Measurements from ENCODE around the gene SMTN. TPM values are rescaled to one million over a fixed set of nuclear protein-coding genes. Genes with fewer than 3 reads are reported as not detected.
A peak's percentile ranks its signal among the peaks of the same experiment; 100 is the strongest.
"Not testable (repeated sequence)": the region's sequence is repeated elsewhere in the genome, so short reads cannot be mapped to it uniquely, and the experiment has no call there.

Gene SMTN
- total RNA-seq, 5 donors from 2014 or later (not counting 1 experiment from before 2014, with no cell fraction given) = 2.6 to 10.1 (median 3.8) TPM

- Mint-ChIP-seq H3K27ac (peak overlapping the region; percentile 78 to 93), H3K4me1 (peaks cover 22 to 28% (median 26%) of the 10 kb centered on the region in 3 donors), H3K4me3 (peak overlapping the region; percentile 88 to 98 (median 96)), H3K36me3 (no peaks in the 10 kb centered on the region), H3K27me3 (peaks cover 0 to 3% of the 10 kb centered on the region in 2 donors), H3K9me3 (no peaks in the 10 kb centered on the region)
- 87% methylated on average over 9 of the region's 14 CpGs for WGBS (ENCODE audit: insufficient coverage)
- H3K4me3 ChIP-seq (ENCODE audit: control insufficient read depth in 1 of 2, extremely low read depth in 1 of 2, low read length in 1 of 2) = peak overlapping the region; percentile 67 to 89
- H3K4me1 ChIP-seq (ENCODE audit: control insufficient read depth in 1 of 2, extremely low read depth in 1 of 2, insufficient read depth in 2 of 2, low read length in 2 of 2) = peaks cover 7 to 30% of the 10 kb centered on the region in 2 experiments
- ATAC-seq (replicated peaks in 1 of 4) (no peak), DNase-seq (no peak)
- H3K36me3 ChIP-seq (ENCODE audit: control insufficient read depth in 2 of 2, extremely low read depth in 1 of 2, insufficient read depth in 1 of 2, low read length in 1 of 2) = no peaks in the 10 kb centered on the region
- no peaks in the 10 kb centered on the region for H3K27me3 ChIP-seq (replicated peaks in 1 of 2; ENCODE audit: control insufficient read depth in 2 of 2, extremely low read depth in 1 of 2, insufficient read depth in 2 of 2, low read length in 1 of 2)
- H3K9me3 ChIP-seq = no peaks in the 10 kb centered on the region
- POLR2A ChIA-PET = no interaction called here
- H3K27ac ChIP-seq (ENCODE audit: low read length) = peak overlapping the region; percentile 63
- CTCF ChIA-PET = interaction anchor here in 1 of 2 donors (0.5 to 1.5 kb wide), 3 partner anchors 53 to 472 kb away, joined by 4 to 7 read pairs (median 7); partner anchors contain the start of gene RNF185
These were observed 25.6 kb downstream of the SMTN start for GRCh38 chr22:31106731-31107177.

GRCh38 chr22:31107178-31107893 is 26.2 kb downstream of the SMTN start, which contains the start of gene SELENOM:
Gene SELENOM (minus strand): TSS chr22:31107568. CDS start chr22:31107505, 63 bp downstream.
- peaks cover 22 to 28% (median 26%) of the 10 kb centered on the region in 3 donors for H3K4me1 Mint-ChIP-seq
- peak within 1 kb of the TSS; percentile 88 to 98 (median 96) for H3K4me3 Mint-ChIP-seq
- peak within 1 kb of the TSS; percentile 63 for H3K27ac ChIP-seq (ENCODE audit: low read length)
- H3K9me3 Mint-ChIP-seq = no peaks in the 10 kb centered on the region
- H3K36me3 Mint-ChIP-seq = no peaks in the 10 kb centered on the region
- H3K9me3 ChIP-seq = no peaks in the 10 kb centered on the region
- no peaks in the 10 kb centered on the region for H3K27me3 ChIP-seq (replicated peaks in 1 of 2; ENCODE audit: control insufficient read depth in 2 of 2, extremely low read depth in 1 of 2, insufficient read depth in 2 of 2, low read length in 1 of 2)
- peaks cover 0 to 3% of the 10 kb centered on the region in 2 donors for H3K27me3 Mint-ChIP-seq
- H3K36me3 ChIP-seq (ENCODE audit: control insufficient read depth in 2 of 2, extremely low read depth in 1 of 2, insufficient read depth in 1 of 2, low read length in 1 of 2) = no peaks in the 10 kb centered on the region
- WGBS (ENCODE audit: insufficient coverage) = 6% methylated on average over 65 of the region's 67 CpGs
- ChIA-PET POLR2A (no interaction called here), CTCF (interaction anchor here (0.5 to 1.9 kb wide), 8 partner anchors 22 to 725 kb away, joined by 3 to 7 read pairs (median 4); partner anchors contain the start of gene RNF185 (in 1 of the 2))
- peak within 1 kb of the TSS; percentile 79 to 89 for H3K4me3 ChIP-seq (ENCODE audit: control insufficient read depth in 1 of 2, extremely low read depth in 1 of 2, low read length in 1 of 2)
- ATAC-seq (replicated peaks in 1 of 4) (peak; percentile 91 to 94 (median 94)), DNase-seq (peak; percentile 67 to 93 (median 80))
- peaks cover 7 to 30% of the 10 kb centered on the region in 2 experiments for H3K4me1 ChIP-seq (ENCODE audit: control insufficient read depth in 1 of 2, extremely low read depth in 1 of 2, insufficient read depth in 2 of 2, low read length in 2 of 2)
- H3K27ac Mint-ChIP-seq = peak within 1 kb of the TSS; percentile 90 to 93

- Mint-ChIP-seq H3K27ac (peak overlapping the region; percentile 90 to 93), H3K9me3 (no peaks in the 10 kb centered on the region), H3K27me3 (peaks cover 0 to 3% of the 10 kb centered on the region in 2 donors), H3K4me1 (peaks cover 22 to 28% (median 26%) of the 10 kb centered on the region in 3 donors), H3K36me3 (no peaks in the 10 kb centered on the region), H3K4me3 (peak overlapping the region; percentile 88 to 98 (median 96))
- ATAC-seq (replicated peaks in 1 of 4) (peak; percentile 15 to 29 (median 21)), DNase-seq (no peak)
- Histone ChIP-seq H3K4me3 (ENCODE audit: control insufficient read depth in 1 of 2, extremely low read depth in 1 of 2, low read length in 1 of 2) (peak overlapping the region; percentile 79 to 89), H3K27me3 (replicated peaks in 1 of 2; ENCODE audit: control insufficient read depth in 2 of 2, extremely low read depth in 1 of 2, insufficient read depth in 2 of 2, low read length in 1 of 2) (no peaks in the 10 kb centered on the region), H3K36me3 (ENCODE audit: control insufficient read depth in 2 of 2, extremely low read depth in 1 of 2, insufficient read depth in 1 of 2, low read length in 1 of 2) (no peaks in the 10 kb centered on the region), H3K27ac (ENCODE audit: low read length) (no peak overlapping the region), H3K9me3 (no peaks in the 10 kb centered on the region), H3K4me1 (ENCODE audit: control insufficient read depth in 1 of 2, extremely low read depth in 1 of 2, insufficient read depth in 2 of 2, low read length in 2 of 2) (peaks cover 7 to 30% of the 10 kb centered on the region in 2 experiments)
- ChIA-PET CTCF (interaction anchor here (0.5 to 1.9 kb wide), 6 partner anchors 23 to 466 kb away, joined by 3 to 7 read pairs (median 6); partner anchors contain the start of gene RNF185 (in 1 of the 2)), POLR2A (no interaction called here)
- WGBS (ENCODE audit: insufficient coverage) = 0% methylated on average over 2 of the region's 5 CpGs
These were observed 26.7 kb downstream of the SMTN start for GRCh38 chr22:31107894-31108218.

- H3K4me3 ChIP-seq (ENCODE audit: control insufficient read depth in 1 of 2, extremely low read depth in 1 of 2, low read length in 1 of 2); POLR2A ChIA-PET; H3K9me3 ChIP-seq; H3K9me3 Mint-ChIP-seq; H3K27me3 Mint-ChIP-seq; H3K4me1 Mint-ChIP-seq; H3K27ac ChIP-seq (ENCODE audit: low read length); H3K36me3 Mint-ChIP-seq; H3K36me3 ChIP-seq (ENCODE audit: control insufficient read depth in 2 of 2, extremely low read depth in 1 of 2, insufficient read depth in 1 of 2, low read length in 1 of 2); H3K4me1 ChIP-seq (ENCODE audit: control insufficient read depth in 1 of 2, extremely low read depth in 1 of 2, insufficient read depth in 2 of 2, low read length in 2 of 2); ATAC-seq (replicated peaks in 1 of 4); H3K27ac Mint-ChIP-seq; CTCF ChIA-PET; DNase-seq; H3K27me3 ChIP-seq (replicated peaks in 1 of 2; ENCODE audit: control insufficient read depth in 2 of 2, extremely low read depth in 1 of 2, insufficient read depth in 2 of 2, low read length in 1 of 2); H3K4me3 Mint-ChIP-seq: not testable (repeated sequence)
- 96% methylated on average over 5 of the region's 7 CpGs for WGBS (ENCODE audit: insufficient coverage)
These were observed 31.5 kb downstream of the SMTN start for GRCh38 chr22:31112547-31113091.

GRCh38 chr22:31118046-31118820 is 37.1 kb downstream of the SMTN start:
- no peak for DNase-seq
- CTCF ChIA-PET = no interaction called here

GRCh38 chr22:31119026-31119717 is 38.1 kb downstream of the SMTN start:
- no peak overlapping the region for H3K27ac ChIP-seq (ENCODE audit: low read length)
- no peaks in the 10 kb centered on the region for H3K27me3 ChIP-seq (replicated peaks in 1 of 2; ENCODE audit: control insufficient read depth in 2 of 2, extremely low read depth in 1 of 2, insufficient read depth in 2 of 2, low read length in 1 of 2)
- no peaks in the 10 kb centered on the region for H3K36me3 ChIP-seq (ENCODE audit: control insufficient read depth in 2 of 2, extremely low read depth in 1 of 2, insufficient read depth in 1 of 2, low read length in 1 of 2)
- Mint-ChIP-seq H3K4me3 (no peak overlapping the region), H3K36me3 (no peaks in the 10 kb centered on the region), H3K27me3 (no peaks in the 10 kb centered on the region), H3K4me1 (no peaks in the 10 kb centered on the region), H3K27ac (no peak overlapping the region), H3K9me3 (no peaks in the 10 kb centered on the region)
- DNase-seq (no peak), ATAC-seq (replicated peaks in 1 of 4) (no peak)
- no peak overlapping the region for H3K4me3 ChIP-seq (ENCODE audit: control insufficient read depth in 1 of 2, extremely low read depth in 1 of 2, low read length in 1 of 2)
- CTCF ChIA-PET = no interaction called here
- POLR2A ChIA-PET = no interaction called here
- WGBS (ENCODE audit: insufficient coverage) = no CpG with 5 or more reads among the region's 7 CpGs
- no peaks in the 10 kb centered on the region for H3K4me1 ChIP-seq (ENCODE audit: control insufficient read depth in 1 of 2, extremely low read depth in 1 of 2, insufficient read depth in 2 of 2, low read length in 2 of 2)
- no peaks in the 10 kb centered on the region for H3K9me3 ChIP-seq

More at GRCh38 chr22:31118046-31118820, 37.1 kb downstream of the SMTN start:
- POLR2A ChIA-PET = no interaction called here
- H3K27ac ChIP-seq (ENCODE audit: low read length) = no peak overlapping the region
- H3K4me1 ChIP-seq (ENCODE audit: control insufficient read depth in 1 of 2, extremely low read depth in 1 of 2, insufficient read depth in 2 of 2, low read length in 2 of 2) = no peaks in the 10 kb centered on the region
- Mint-ChIP-seq H3K4me1 (no peaks in the 10 kb centered on the region), H3K36me3 (no peaks in the 10 kb centered on the region), H3K27me3 (no peaks in the 10 kb centered on the region), H3K9me3 (no peaks in the 10 kb centered on the region), H3K4me3 (no peak overlapping the region), H3K27ac (no peak overlapping the region)
- no peak for ATAC-seq (replicated peaks in 1 of 4)
- no peak overlapping the region for H3K4me3 ChIP-seq (ENCODE audit: control insufficient read depth in 1 of 2, extremely low read depth in 1 of 2, low read length in 1 of 2)
- H3K27me3 ChIP-seq (replicated peaks in 1 of 2; ENCODE audit: control insufficient read depth in 2 of 2, extremely low read depth in 1 of 2, insufficient read depth in 2 of 2, low read length in 1 of 2) = no peaks in the 10 kb centered on the region
- no peaks in the 10 kb centered on the region for H3K36me3 ChIP-seq (ENCODE audit: control insufficient read depth in 2 of 2, extremely low read depth in 1 of 2, insufficient read depth in 1 of 2, low read length in 1 of 2)
- H3K9me3 ChIP-seq = no peaks in the 10 kb centered on the region
- WGBS (ENCODE audit: insufficient coverage) = 81% methylated on average over 3 of the region's 3 CpGs

All from T-cell (primary cell).